GM12878 (cell line): Measurements from ENCODE around the gene FLNC.

ENCODE experiments used
- EGR1 ChIP-seq, 2 experiments: IDR thresholded peaks; 1 replicate in 1 of 2; 2 replicates in 1 of 2; pipeline ENCODE4 v1.6.1; 2011 to 2012; ENCODE audit warnings: low read depth in 2 of 2, low read length in 2 of 2, borderline replicate concordance in 1 of 2, mild to moderate bottlenecking in 1 of 2, moderate library complexity in 1 of 2
- EZH2 ChIP-seq: IDR thresholded peaks from 2 replicates; pipeline ENCODE4 v1.6.1; 2012; ENCODE audit warnings: low read depth, mild to moderate bottlenecking, control low read depth, inconsistent platforms, low read length, borderline replicate concordance; ENCODE audit not compliant: control insufficient read depth
- FOS ChIP-seq: IDR thresholded peaks from 3 replicates; pipeline ENCODE4 v1.6.1; 2011; ENCODE audit warnings: borderline replicate concordance; ENCODE audit not compliant: insufficient read length; ENCODE audit errors: extremely low read depth
- NFIC ChIP-seq: IDR thresholded peaks from 2 replicates; pipeline ENCODE4 v1.6.1; 2012; ENCODE audit warnings: low read depth, mild to moderate bottlenecking, inconsistent platforms, low read length, moderate library complexity
- POLR2A ChIP-seq: IDR thresholded peaks from 2 replicates; pipeline ENCODE4 v1.6.1; 2011; ENCODE audit warnings: low read depth, mild to moderate bottlenecking, low read length
- REST ChIP-seq: IDR thresholded peaks from 2 replicates; pipeline ENCODE4 v1.6.1; 2012; ENCODE audit warnings: mild to moderate bottlenecking, low read depth, low read length
- TAF1 ChIP-seq: IDR thresholded peaks from 2 replicates; pipeline ENCODE4 v1.6.1; 2011; ENCODE audit warnings: mild to moderate bottlenecking, low read depth, low read length, borderline replicate concordance
- ZBTB33 ChIP-seq: fragments of 450-650 bp; IDR thresholded peaks from 2 replicates; pipeline ENCODE4 v1.6.1; 2017; ENCODE audit warnings: mild to moderate bottlenecking

- TF ChIP-seq EZH2 (no peak), ZBTB33 (no peak), NFIC (no peak), POLR2A (no peak), REST (no peak), FOS (no peak), TAF1 (no peak), EGR1 (IDR thresholded peaks at IDR 0.05; ENCODE audit: borderline replicate concordance in 1 of 2, low read depth in 2 of 2, low read length in 2 of 2) (no peak)
Observed at GRCh38 chr7:128781126-128781525, 49.1 kb upstream of the FLNC start.
